DOHH2 (cell line): Measurements from ENCODE around the gene UBTD1.

ENCODE experiments used
- H3F3A ChIP-seq: fragments of 200-600 bp; sonication (generic), shearing (Covaris generic); 2 replicates; pipeline ENCODE4 v1.6.0; 2016; ENCODE audit warnings: antibody characterized with exemption, mild to moderate bottlenecking; ENCODE audit not compliant: control insufficient read depth, insufficient read depth
- H3K27ac ChIP-seq: fragments of 200-600 bp; sonication (generic); 2 replicates; pipeline ENCODE4 v1.5.1; 2014; ENCODE audit warnings: low read depth, mild to moderate bottlenecking, low read length, moderate library complexity
- H3K27me3 ChIP-seq: fragments of 200-600 bp; sonication (generic); 2 replicates; pipeline ENCODE4 v1.6.1; 2014; ENCODE audit warnings: mild to moderate bottlenecking, low read length, mixed read lengths; ENCODE audit not compliant: control insufficient read depth
- H3K36me3 ChIP-seq: fragments of 200-600 bp; sonication (generic); 2 replicates; pipeline ENCODE4 v1.6.1; 2014; ENCODE audit warnings: mild to moderate bottlenecking, low read length, moderate library complexity, mixed read lengths; ENCODE audit not compliant: control insufficient read depth
- H3K4me1 ChIP-seq: fragments of 200-600 bp; sonication (generic); 2 replicates; pipeline ENCODE4 v1.6.1; 2014; ENCODE audit warnings: mild to moderate bottlenecking, low read length, mixed read lengths; ENCODE audit not compliant: control insufficient read depth
- H3K4me2 ChIP-seq: fragments of 200-600 bp; sonication (generic); 2 replicates; pipeline ENCODE4 v1.6.0; 2014; ENCODE audit warnings: mild to moderate bottlenecking, low read length, moderate library complexity
- H3K4me3 ChIP-seq: fragments of 200-600 bp; sonication (generic); 2 replicates; pipeline ENCODE4 v1.5.1; 2014; ENCODE audit warnings: mild to moderate bottlenecking, low read length, mixed read lengths
- H3K79me2 ChIP-seq: fragments of 200-600 bp; sonication (generic); 2 replicates; pipeline ENCODE4 v1.6.1; 2014; ENCODE audit warnings: mild to moderate bottlenecking, low read length, mixed read lengths; ENCODE audit not compliant: control insufficient read depth
- H3K9me2 ChIP-seq: fragments of 200-600 bp; sonication (generic); replicated peaks from 2 replicates; pipeline ENCODE4 v1.6.1; 2014; ENCODE audit warnings: mild to moderate bottlenecking, low read length, mixed read lengths; ENCODE audit not compliant: control insufficient read depth
- H3K9me3 ChIP-seq: fragments of 200-600 bp; sonication (generic); 2 replicates; pipeline ENCODE4 v1.6.1; 2014; ENCODE audit warnings: antibody characterized with exemption, low read length, mixed read lengths; ENCODE audit not compliant: control insufficient read depth, insufficient read depth
- H4K20me1 ChIP-seq: fragments of 200-600 bp; sonication (generic); 2 replicates; pipeline ENCODE4 v1.6.0; 2014; ENCODE audit warnings: low read depth, mild to moderate bottlenecking, antibody characterized with exemption, low read length, moderate library complexity; ENCODE audit not compliant: control insufficient read depth, insufficient read depth
- EZH2phosphoT487 ChIP-seq: fragments of 200-600 bp; sonication (generic); IDR thresholded peaks from 2 replicates; pipeline ENCODE4 v1.6.1; 2017; ENCODE audit warnings: borderline replicate concordance, mild to moderate bottlenecking, antibody characterized with exemption, low read length, moderate library complexity, mixed read lengths
- TF ChIP-seq, protein P1 (sequence below): fragments of 200-600 bp; sonication (generic); IDR thresholded peaks from one replicate; pipeline ENCODE4 v1.5.1; 2014; ENCODE audit warnings: antibody characterized with exemption, mild to moderate bottlenecking, low read depth, low read length; ENCODE audit not compliant: poor library complexity, severe bottlenecking

The UBTD1 gene

GRCh38 chr10:97511711-97512440 is 13.2 kb downstream of the UBTD1 start:
- Histone ChIP-seq H3K27me3 (peaks cover 16% of the 10 kb centered on the region; the same call in 1 of the 2 replicates), H3K36me3 (no peaks in the 10 kb centered on the region), H3K4me1 (no peaks in the 10 kb centered on the region), H3K4me3 (no peak overlapping the region), H3F3A (no peaks in the 10 kb centered on the region), H3K9me2 (no peaks in the 10 kb centered on the region), H3K4me2 (no peak overlapping the region), H3K79me2 (no peaks in the 10 kb centered on the region), H3K27ac (no peak overlapping the region), H4K20me1 (no peaks in the 10 kb centered on the region), H3K9me3 (no peaks in the 10 kb centered on the region)
- TF ChIP-seq EZH2phosphoT487: no peak
- TF ChIP-seq, protein P1, sequence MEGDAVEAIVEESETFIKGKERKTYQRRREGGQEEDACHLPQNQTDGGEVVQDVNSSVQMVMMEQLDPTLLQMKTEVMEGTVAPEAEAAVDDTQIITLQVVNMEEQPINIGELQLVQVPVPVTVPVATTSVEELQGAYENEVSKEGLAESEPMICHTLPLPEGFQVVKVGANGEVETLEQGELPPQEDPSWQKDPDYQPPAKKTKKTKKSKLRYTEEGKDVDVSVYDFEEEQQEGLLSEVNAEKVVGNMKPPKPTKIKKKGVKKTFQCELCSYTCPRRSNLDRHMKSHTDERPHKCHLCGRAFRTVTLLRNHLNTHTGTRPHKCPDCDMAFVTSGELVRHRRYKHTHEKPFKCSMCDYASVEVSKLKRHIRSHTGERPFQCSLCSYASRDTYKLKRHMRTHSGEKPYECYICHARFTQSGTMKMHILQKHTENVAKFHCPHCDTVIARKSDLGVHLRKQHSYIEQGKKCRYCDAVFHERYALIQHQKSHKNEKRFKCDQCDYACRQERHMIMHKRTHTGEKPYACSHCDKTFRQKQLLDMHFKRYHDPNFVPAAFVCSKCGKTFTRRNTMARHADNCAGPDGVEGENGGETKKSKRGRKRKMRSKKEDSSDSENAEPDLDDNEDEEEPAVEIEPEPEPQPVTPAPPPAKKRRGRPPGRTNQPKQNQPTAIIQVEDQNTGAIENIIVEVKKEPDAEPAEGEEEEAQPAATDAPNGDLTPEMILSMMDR: no peak

DNA sequence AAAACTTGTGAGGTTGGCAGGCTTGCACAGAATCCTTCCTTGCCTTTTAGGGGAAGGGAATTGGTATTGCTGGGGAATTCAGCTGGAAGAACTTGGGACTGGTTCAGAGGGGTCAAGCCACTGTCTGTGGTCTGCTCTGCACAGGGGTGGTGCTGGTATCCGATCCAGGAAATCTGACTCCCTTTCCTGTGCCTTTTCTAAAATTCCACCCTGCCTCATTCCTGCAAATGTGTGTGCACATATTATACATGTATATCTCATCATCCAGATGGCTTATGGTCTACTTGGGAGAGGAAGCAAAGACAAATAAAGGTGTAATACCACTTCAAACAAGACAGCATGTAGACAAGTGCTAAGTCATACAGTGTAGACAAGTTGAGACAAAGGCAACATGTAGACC is 14.3 kb downstream of the UBTD1 start:
- Histone ChIP-seq H4K20me1 (no peaks in the 10 kb centered on the region), H3K9me3 (no peaks in the 10 kb centered on the region), H3K27me3 (peaks cover 17% of the 10 kb centered on the region; the same call in 1 of the 2 replicates), H3K4me3 (no peak overlapping the region), H3K27ac (no peak overlapping the region), H3K36me3 (no peaks in the 10 kb centered on the region), H3K4me1 (no peaks in the 10 kb centered on the region), H3K4me2 (no peak overlapping the region), H3F3A (no peaks in the 10 kb centered on the region), H3K79me2 (no peaks in the 10 kb centered on the region), H3K9me2 (no peaks in the 10 kb centered on the region)
- TF ChIP-seq, protein P1: no peak
- TF ChIP-seq EZH2phosphoT487: no peak

DNA sequence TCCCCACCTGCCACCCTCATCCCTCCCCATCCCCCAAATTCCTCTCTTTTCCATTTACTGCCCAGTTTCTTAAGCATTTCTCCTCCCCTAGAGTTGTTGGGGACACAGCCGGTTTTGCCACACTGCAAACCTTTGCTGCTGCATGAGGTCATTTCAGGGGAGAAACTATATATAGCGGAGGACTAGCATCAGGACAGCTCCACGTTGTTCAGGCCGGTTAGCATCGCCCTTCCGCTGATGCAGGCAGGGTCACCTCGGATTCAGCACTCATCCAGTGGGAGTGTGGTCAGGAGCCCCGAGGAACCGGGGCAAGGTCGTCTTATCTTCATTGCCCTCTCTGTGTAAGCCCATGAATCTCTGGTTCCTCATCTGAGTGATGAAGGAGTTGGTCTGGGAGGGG is 15.6 kb downstream of the UBTD1 start:
- Histone ChIP-seq H3K4me2 (no peak overlapping the region), H3K9me2 (no peaks in the 10 kb centered on the region), H3K27ac (no peak overlapping the region), H3F3A (no peaks in the 10 kb centered on the region), H4K20me1 (no peaks in the 10 kb centered on the region), H3K4me1 (no peaks in the 10 kb centered on the region), H3K9me3 (no peaks in the 10 kb centered on the region), H3K36me3 (no peaks in the 10 kb centered on the region), H3K27me3 (peaks cover 21% of the 10 kb centered on the region), H3K79me2 (no peaks in the 10 kb centered on the region), H3K4me3 (no peak overlapping the region)
- TF ChIP-seq, protein P1: no peak
- TF ChIP-seq EZH2phosphoT487: no peak
